Fibroblast of lung (primary cell): ENCODE results near the gene DCST2.

Experiments
- EZH2 ChIP-seq: IDR thresholded peaks from 2 replicates; pipeline ENCODE4 v1.5.1; 2012; ENCODE audit warnings: low read length, control low read depth, mild to moderate bottlenecking; ENCODE audit errors: missing control alignments
- TF ChIP-seq, protein P1 (sequence below), 2 donors: IDR thresholded peaks in 1 of 2; conservative IDR thresholded peaks in 1 of 2; 1 replicate in 1 of 2; 2 replicates in 1 of 2; pipeline ENCODE4 v1.5.1; 2011 to 2012; ENCODE audit warnings: low read length in 2 of 2, control low read depth in 1 of 2, inconsistent platforms in 1 of 2, low read depth in 1 of 2, mild to moderate bottlenecking in 1 of 2

DNA sequence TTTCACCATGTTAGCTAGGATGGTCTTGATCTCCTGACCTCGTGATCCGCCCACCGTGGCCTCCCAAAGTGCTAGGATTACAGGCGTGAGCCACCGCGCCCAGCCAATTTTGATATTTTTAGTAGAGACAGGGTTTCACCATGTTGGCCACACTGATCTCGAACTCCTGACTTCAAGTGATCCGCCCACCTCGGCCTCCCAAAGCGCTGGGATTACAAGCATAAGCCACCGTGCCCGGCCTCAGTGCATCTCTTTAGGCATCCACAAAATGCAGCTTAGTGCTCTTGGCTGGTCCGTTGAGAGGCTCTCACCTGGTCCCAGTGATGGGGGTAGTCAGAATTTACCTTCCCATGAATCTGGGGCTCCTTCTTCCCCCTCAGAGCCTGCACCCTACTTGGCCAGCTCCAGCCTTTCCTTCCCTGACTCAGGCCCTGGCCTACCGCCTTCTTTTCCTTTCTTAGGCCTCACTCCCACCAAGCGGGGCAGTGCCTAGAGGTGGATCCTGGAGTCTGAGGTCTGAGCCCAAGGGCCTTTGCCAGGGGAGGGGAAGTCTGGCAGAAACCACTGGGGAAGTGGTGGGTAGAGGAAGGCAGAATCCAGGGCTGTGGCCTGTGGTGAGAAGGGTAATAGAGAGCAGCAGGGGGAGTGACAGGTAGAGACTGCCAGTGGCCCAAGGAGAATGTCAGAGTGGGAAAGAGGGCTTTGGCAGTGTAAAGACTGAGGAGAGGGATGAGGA, 36.4 kb downstream of the DCST2 start:
- TF ChIP-seq, protein P1, sequence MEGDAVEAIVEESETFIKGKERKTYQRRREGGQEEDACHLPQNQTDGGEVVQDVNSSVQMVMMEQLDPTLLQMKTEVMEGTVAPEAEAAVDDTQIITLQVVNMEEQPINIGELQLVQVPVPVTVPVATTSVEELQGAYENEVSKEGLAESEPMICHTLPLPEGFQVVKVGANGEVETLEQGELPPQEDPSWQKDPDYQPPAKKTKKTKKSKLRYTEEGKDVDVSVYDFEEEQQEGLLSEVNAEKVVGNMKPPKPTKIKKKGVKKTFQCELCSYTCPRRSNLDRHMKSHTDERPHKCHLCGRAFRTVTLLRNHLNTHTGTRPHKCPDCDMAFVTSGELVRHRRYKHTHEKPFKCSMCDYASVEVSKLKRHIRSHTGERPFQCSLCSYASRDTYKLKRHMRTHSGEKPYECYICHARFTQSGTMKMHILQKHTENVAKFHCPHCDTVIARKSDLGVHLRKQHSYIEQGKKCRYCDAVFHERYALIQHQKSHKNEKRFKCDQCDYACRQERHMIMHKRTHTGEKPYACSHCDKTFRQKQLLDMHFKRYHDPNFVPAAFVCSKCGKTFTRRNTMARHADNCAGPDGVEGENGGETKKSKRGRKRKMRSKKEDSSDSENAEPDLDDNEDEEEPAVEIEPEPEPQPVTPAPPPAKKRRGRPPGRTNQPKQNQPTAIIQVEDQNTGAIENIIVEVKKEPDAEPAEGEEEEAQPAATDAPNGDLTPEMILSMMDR (conservative IDR thresholded peaks at IDR 0.05 in 1 of 2, IDR thresholded peaks at IDR 0.05 in 1 of 2; ENCODE audit: low read depth in 1 of 2, low read length in 2 of 2), result no peak
- TF ChIP-seq EZH2, result no peak
